NCI-H187 (cell line): Measurements from ENCODE around the gene KRT78.

ENCODE experiments used
- DNase-seq, 2 experiments: peaks; one replicate each; lab custom pipeline; 2025; lab: John Stamatoyannopoulos, UW

Gene KRT78

DNA sequence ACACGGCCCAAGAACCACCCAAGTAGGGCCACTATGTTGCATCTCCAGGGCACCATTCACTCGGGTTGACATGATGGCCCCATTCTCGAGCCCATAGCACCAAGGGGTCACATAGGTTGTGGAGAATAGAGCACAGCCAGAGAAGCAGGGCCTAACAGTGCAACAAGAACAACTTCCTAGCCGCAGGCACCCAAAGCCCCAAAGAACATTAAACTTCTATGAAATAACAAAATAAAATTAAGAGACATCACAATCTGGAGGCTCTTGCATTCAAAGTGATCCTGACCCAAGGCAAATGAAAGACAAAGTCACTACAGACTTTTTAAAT is 36.8 kb downstream of the KRT78 start:
- DNase-seq: no peak

DNA sequence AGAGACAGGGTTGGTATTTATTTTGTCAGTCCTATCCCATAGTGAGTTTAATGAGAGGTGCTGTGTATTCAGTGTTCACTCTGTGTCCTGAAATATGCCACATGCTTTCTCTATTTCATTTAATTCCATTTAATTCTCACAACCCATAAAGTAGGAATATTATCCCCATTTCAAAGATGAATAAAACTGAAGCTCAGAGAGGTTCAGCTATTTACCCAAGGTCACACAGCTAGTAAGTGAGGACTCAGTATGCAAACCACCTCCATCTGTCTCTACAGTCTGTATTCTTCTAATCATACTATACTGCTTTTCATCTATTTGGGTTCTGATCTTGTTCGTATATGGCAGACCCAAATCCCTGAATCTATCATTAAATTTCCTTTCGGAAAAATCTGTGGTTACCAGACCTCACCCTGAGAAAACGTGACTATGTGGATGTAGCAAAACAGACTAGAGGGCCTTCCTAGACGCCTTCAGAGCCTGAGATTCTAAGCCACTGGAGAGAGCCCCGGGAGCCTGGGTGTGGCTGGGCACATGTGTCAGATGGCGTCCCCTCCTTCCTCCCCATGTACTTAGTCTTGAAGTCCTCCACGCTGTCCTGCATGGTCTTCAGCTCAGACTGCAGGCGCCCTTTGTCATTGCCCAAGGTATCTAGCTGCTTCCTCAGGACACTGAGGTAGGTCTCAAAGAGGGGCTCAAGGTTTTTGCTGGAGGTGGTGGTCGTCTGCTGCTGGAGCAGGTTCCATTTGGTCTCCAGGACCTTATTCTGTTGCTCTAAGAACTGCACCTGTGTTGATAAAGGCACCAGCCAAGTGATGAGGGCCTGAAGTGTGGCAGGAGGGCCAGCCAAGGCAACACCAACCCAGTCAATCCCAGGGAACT is 37.4 kb downstream of the KRT78 start:
- no peak for DNase-seq

DNA sequence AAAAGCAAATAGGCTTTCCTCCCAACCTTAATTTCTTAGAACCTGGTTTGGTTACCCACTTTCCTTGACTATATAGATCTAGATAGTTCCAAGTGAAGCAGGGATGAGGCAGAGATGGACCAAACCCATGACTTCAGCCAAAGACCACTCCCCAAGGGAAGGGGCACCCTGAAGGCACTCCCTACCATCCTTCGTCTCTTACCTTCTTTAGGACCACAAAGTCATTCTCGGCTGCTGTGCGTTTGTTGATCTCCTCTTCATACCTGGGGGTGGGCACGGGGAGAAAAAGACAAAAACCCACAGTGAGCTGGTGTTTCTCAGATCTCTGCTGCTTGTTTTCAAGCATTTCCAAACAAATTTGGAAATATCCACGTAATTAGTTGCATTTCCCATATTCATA is 38.2 kb downstream of the KRT78 start:
- DNase-seq: no peak

DNA sequence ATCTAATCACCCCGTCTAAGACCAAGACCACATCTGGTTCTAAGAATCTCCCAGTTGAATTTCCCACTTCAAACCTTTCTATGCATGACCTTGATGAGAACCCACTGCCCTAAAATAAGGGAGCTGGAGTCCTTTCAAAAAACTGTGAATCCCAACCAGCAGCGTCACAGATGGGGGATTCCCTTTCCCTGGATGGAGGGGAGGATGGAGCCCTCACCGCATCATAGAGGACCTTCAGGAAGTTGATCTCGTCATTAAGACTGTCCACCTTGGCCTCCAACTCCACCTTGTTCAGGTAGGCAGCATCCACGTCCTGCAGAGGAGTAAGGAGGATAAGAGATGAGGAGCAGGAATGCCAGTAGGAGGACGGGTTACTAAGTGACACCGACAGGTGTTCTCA is 39.6 kb downstream of the KRT78 start:
- no peak for DNase-seq

DNA sequence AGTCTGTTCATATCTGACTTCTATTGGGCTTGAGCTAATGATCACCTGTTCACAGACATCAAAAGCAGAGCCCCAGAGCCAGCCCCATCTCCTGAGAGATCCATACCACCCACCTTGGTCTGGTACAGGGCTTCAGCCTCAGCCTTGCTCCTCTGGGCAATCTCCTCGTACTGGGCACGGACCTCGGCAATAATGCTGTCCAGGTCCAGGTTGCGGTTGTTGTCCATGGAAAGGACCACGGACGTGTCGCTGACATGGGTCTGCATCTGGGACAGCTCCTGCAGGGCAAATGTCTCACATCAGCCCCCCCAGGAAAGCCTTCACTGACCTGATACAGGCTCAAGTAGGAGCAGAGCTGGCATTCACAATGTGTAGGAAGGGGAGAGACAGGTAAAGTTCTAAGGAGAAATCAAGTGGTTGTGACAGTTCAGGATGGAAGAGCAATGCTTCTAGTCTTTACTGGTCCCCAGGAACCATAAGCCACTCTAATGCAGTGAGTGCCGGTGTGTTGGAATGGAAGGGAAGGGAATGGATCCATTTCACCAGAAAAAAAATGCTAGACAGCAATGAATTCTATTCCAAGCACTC is 40.1 kb downstream of the KRT78 start:
- DNase-seq: no peak

DNA sequence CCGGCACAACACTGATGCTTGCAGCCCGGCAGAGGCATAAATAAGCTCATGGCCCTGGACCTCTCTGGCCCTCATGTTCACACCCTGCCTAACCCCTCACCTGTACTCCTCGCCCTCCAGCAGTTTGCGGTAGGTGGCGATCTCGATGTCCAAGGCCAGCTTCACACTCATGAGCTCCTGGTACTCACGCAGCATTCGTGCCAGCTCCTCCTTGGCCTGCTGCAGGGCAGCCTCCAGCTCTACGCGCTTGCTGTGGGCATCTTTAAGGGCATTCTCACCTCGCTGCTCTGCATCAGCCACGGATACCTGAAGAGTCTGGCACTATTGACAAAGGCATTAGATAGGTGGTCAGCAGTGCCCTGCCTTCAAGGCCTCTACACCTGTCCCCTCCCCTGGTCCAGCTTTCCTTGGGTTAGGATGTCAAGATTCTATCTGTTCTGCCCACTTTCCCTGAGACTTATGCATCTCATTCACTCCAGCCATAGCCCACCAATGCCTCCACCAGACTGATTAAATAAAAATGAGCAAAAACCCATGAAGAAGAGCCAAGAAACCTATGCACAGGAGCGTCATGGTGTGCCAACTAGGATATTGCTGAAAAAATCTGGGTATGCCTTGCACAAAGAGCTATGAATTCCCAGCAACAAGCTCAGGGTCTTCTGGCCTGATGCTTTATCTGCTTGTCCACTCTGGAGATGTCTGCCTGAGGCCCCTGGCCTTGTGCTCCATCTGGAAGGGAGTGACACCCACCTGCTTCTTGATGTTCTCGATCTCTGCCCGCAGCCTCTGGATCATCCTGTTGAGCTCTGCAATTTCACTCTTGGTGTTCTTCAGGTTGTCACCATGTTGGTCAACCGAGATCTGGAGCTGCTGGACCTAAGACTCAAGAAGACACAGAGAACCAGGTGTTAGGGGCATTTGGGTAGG is 41.0 kb downstream of the KRT78 start:
- no peak for DNase-seq

DNA sequence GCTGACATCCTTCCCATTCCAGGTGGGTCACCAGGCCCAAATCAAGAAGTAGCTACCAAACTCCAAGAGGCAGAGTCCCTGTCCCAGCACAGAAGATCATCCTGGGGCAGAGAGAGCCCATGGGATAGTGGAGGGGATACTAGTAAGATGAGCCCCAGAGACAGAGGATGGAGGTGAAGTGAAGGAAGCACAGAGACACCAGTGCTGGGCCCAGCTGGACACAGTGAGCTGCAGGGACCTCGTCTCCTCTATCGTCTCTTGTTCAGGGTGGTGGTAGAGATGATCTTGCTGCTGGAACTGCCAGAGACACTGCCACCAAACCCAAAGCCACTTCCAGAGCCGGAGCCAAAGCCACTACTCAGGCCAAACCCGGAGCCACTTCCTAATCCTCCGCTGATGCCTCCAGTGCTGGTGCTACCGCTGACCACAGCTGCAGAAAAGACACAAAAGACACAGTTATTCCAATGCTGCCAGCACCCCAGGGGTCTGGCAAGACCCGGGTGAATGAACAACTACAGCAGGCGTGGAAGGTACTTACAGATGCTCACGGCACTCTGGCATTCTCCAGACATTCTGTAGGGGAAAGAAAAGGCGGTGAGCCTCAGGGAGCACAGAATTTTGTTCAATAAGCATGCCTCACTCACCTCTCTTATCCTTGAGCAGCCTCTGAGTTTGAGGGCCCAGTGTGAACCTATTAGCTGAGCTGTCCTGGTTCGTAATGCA is 41.8 kb downstream of the KRT78 start:
- no peak for DNase-seq

DNA sequence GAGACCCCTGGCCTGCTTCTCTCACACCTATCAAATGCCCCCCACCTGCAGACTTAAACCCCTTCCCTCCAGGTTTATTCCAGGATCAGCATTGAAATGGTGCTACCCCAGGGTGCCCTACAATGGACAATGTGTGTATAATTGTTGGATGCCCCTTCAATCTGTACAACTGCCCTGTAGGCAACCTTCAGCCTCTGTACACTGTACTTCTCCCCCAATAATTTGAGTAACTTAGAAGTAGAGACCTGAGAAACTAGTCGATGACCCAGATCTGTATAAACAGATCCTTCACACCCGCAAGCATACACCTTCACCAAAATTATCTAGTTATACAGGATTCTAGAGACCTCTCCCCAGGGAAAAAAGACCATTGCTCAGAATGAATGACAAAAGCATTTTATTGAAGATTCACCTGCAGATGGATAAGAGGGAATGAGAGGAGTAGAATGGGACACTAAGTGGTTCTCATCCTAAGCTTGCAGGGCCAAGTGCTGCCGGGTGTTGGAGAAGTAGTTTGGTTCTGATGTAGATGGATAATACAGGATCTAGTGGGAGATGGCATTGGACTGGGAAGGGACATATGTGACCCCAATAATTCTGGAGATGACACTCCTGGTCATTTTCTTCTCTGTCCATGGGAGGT is 42.5 kb downstream of the KRT78 start:
- no peak for DNase-seq

DNA sequence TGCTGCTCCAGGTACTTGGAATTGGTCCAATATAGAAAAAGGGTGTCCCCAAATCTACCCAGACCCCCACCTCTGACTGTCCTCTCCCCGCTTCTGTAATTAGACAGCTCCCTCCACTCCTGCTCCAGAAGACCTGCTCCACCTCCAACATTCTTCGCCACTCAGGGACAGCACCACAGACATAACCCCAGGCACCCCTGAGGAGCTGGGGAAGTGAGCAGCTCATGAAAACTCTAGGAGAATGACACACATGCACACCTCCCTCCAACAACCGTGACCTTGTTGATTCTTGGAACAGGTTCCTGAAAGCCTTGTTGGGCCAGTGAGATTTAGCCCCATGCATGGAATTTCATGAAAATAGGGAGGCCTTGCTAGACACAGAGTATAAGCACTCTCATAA is 43.1 kb downstream of the KRT78 start:
- DNase-seq: no peak

DNA sequence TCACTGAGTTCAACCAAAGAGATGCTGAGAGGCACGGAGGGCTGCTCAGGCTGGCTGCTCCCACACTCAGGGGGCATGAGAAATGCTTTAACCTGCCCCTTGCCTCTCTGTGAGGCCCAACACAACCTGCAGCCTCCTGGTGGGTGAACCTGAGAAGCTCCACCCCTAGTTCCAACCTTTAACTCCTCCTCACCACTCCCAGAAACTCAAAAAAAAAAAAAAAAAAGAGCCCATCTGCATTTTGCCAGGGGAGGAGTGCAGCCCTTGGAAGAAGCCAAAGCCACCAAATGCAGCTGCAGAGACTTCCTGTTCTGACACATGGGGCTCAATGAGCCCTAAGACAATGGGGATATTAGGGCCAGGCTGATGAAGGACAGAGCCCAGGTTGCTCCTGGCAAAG is 43.8 kb downstream of the KRT78 start:
- no peak for DNase-seq

DNA sequence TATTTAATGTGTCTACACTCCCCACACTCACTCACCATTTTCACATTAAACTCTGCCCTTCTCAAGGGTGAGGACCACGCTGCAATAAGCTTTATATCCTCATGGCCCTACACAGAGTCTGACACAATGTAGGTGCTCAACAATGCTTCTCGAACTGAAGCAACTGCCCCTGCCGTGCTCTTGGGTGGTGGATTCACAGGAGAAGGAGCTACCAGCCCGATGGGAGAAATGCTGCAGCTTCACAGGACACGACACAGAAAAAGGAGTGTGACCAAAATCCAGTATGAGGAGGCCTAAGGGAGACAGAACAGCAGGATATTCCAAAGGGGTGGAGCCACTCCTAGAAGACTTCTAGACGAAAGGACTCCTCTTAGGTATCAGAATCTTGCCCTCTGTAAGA is 46.4 kb downstream of the KRT78 start:
- DNase-seq: no peak

DNA sequence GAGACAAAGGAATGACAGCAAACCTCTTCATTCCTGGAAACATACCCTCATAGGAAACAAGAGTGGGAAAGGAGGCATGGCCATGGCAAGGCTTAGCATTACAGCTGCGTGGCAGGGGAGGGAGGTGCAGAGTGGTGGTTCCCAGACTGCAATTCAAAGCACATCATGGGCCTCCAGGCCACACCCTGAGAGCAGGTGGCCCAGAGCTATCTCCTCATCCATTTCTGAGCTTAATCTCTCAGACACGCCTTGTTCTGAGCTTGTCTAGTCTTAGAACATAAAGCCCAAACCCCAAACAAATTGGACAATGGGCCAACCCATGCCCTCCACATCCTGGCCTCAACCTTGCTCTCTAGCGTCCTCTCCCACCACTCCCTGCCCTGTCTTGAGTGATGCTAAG is 47.0 kb downstream of the KRT78 start:
- DNase-seq: no peak

DNA sequence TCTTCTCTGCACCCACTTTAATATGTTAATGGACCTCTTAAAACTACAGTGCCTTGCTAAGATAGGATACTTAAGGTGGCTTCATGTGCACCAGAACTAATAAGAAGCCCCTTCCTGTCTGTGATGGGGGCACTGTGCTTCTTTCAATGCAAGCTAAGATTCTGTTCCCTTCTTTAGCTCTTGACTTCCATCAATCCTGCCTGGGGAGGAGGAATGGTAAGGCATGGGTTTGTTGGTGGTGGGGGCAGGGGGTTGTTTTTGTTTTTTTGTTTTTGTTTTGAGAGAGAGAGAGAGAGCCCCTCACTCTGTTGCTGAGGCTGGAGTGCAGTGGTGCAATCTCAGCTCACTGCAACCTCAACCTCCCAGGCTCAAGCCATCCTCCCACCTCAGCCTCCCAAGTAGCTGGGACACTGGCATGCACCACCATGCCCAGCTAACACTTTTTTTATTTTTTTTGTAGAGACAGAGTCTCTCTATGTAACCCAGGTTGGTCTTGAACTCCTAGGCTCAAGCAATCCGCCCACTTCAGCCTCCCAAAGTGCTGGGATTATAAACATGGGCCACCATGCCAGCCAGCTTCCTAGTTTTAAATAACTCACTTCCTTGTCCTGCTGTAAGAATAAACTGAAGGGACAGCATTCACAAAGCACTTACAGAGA is 48.4 kb downstream of the KRT78 start:
- no peak for DNase-seq

DNA sequence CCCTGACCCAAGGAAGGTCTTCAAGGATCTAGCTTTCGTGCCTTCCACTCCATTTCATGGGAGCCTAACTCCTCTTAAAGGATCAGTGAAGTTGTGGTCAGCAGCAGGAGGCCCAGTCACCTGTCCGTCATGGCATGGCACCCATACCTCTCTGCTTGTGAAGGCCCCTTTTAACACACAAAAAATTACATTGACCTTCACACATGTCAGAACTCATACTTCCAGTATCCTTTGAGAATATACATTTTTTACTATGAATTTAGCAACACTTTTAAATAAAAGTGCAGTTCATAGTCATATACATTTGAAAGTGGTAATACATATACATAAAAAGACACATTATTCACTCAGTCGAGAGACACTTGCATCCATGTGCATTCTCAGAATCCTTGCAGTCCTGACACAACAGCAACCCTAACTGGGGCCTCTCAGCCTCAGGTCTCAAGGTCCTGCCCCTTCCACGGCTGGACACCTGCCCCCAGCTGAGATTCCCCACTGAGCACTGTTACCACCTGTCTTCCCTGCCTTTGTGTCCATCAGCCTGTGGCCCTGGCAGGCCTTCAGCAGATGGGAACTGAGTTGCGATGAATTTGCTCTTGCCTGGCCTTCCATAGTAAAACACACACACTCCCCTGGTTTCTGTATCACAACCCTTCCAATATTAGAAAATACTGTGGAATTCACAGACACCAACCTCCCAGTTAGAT is 49.1 kb downstream of the KRT78 start:
- DNase-seq: no peak

DNA sequence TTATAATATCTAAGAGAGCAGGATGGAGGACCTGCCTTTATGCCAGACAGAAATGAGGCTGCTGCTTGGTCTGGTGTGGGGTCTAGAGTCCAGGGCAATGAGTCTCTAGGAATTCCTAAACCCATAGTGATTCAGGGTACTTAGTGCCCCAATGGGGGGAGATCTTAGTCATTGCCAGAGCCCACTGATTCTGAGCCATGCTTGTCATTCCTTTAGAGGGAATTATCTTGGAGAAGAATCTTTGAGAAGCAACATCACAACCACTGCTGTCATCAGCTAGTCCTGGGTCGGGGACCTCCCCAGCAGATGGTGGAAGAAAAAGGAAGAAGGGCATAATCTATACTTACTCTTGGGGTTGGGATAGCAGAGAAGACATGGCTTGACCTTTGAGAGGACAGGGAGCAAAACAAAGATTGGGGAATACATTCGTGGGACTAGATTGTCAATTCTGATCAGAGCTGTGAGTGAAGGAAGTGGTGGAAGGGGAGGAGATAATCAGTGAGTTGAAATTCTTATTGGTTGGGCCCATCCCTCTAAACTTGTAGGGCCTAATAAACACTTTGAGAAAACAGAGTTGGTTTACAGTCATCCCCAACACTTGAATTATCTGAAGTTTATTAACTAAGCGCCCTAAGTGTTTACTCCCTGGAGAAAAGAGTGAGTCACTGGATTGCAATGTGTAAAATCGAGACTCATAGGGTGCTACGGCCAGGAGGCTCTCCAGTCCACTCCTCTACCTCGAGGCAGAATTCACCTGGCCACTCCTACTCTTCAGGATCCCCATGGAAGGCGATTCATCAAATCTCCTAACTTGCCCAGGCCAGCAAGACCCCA is 49.9 kb downstream of the KRT78 start:
- DNase-seq: no peak

DNA sequence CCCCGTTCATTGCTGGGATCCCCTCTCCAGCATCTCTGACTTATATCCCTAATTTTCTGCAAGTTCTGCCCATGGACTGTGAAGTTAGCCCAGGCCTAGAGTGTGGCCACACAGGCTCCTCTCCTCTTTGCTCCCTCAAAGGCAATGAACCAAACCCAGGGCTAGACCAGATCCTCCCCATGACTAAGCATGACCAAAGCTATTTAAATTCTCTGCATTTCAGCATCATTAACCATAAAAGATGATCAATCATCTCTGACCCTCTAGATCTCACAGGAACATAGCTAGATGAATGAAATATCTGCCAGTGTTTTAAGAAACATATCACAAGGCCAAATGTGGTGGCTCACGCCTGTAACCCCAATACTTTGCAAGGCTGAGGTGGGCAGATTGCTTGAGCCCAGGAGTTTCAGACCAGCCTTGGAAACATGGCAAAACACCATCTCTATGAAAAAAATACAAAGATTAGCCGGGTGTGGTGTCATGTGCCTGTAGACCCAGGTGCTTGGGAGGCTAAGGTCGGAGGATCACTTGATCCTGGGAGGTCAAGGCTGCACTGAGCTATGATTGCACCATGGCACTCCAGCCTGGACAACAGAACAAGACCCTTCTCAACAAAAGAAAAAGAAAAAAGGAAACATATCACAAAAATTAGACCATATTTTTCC is 50.7 kb downstream of the KRT78 start:
- no peak for DNase-seq

DNA sequence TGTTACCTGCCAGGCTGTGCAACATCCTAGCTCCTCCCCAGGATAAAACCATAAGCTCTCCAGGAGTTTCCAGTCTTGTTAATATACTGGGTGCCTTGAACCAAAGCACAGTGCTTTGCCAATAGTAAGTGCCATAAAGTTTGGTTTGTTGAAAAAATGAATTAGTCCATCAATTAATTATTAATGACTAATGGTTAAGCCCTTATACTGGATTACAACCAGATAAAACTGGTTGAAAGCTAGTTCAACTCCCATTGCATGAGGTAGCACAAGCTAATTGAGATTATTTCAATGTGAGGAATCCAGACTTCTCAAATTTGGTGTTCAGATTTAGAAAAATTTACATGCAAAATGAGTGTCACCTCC is 51.3 kb downstream of the KRT78 start:
- DNase-seq: no peak

DNA sequence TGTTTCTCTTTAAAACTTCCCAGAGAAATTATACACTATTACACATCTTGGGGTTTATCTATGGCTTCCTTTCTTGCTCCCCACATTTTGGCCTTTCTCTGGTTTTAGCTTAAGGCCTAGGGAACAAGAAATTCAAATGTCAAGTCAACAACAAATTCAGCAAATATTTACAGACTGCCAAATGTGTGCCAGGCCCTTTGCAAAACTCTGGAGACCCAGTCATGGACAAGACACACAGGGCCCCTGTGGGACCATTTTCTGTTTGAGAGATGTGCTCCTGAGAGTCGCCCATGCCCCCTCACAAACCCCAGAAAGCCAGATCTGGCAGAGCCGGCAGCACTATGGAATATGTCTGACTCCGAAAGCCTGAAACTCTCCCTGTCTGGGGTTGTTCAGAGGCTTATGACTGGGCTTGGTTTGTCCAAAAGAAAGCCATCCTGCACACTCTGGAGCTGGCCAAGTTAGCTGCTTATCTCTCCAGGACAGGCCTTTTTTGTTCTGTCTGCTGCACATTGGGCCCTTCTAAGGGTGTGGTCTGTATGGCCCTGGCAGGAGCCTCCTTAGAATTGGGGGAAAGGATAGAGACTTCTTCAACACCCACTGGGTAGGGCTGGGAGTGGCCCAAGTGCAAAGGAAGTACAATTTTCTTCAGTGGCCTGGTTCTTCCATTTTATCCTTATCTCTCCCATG is 51.8 kb downstream of the KRT78 start:
- DNase-seq: no peak

DNA sequence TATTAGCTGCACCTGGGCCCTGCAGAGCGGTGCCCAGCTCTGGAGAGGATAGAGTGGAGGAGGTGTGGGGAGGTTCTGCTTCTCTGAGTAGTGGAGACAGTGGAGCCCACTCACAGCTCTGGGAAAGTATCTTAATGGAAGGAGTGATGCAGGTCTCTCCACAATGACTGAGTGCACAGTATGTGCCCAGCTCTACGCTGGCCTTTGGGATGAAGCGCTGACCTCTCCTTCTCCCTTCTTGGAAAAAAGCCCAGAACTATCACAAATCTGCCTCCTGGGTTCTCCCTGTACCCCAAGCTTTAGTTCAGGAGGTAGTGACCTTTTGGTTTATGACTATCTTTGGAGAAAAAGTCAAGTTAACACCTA is 52.4 kb downstream of the KRT78 start:
- DNase-seq: no peak
